GM12872 (cell line): ENCODE measurements around the gene ROBO1.

Experiments
- TF ChIP-seq, protein P1 (sequence below): IDR thresholded peaks from 3 replicates; pipeline ENCODE4 v1.5.1; 2011; ENCODE audit warnings: low read depth, mild to moderate bottlenecking, low read length, moderate library complexity; ENCODE audit not compliant: insufficient read depth

Gene ROBO1

DNA sequence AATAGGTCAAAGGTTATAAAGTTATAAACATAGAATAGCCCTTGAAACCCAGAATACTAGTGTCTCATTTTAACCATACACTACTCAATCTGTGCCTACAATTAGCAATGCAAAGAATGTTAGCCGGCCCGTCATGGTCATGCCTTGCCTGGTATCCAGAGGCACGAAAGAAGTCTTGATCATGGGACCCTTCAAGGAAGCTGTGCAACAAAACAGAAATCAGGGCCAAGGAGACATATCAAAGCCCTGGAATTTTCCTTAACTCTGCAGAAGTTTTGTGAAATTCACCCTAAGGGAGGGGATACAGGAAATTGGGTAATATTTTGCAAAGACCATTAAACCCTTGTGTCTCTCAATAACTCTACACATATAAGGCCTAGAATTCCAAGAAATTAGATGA is 482.4 kb downstream of the ROBO1 start:
- TF ChIP-seq, protein P1, sequence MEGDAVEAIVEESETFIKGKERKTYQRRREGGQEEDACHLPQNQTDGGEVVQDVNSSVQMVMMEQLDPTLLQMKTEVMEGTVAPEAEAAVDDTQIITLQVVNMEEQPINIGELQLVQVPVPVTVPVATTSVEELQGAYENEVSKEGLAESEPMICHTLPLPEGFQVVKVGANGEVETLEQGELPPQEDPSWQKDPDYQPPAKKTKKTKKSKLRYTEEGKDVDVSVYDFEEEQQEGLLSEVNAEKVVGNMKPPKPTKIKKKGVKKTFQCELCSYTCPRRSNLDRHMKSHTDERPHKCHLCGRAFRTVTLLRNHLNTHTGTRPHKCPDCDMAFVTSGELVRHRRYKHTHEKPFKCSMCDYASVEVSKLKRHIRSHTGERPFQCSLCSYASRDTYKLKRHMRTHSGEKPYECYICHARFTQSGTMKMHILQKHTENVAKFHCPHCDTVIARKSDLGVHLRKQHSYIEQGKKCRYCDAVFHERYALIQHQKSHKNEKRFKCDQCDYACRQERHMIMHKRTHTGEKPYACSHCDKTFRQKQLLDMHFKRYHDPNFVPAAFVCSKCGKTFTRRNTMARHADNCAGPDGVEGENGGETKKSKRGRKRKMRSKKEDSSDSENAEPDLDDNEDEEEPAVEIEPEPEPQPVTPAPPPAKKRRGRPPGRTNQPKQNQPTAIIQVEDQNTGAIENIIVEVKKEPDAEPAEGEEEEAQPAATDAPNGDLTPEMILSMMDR, result no peak

DNA sequence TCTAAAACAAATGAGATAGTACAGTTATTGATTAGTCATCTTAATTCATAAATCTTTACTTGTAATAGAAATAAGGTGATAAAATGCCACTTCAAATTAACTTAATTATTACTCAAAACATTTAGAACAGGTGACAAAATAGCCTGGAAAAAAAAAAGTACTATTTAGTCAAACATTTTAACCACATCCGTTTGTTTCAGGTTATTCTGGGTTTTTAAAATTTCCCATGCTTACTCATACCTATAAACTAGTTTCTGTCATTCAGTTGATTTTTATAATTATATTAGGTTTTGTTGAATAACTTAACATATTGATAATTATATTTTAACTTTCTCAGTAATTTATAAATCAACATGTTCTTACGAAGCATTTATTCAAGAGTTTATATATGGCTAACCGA is 483.0 kb downstream of the ROBO1 start:
- TF ChIP-seq, protein P1, result no peak

DNA sequence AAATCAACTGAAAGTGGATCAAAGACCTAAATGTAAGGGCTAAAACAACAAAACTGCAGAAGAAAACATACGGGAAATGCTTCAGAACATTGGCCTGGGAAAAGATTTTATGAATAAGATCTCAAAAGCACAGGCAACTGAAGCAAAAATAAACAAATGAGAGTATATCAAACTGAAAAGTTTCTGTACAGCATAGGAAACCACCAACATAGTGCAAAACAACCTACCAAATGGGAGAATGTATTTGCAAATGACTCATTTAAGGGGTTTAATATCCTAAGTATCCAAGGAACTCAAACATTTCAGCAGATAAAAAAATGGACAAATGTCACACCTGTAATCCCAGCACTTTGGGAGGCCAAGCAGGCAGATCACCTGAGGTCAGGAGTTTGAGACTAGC is 489.1 kb downstream of the ROBO1 start:
- TF ChIP-seq, protein P1, result no peak

DNA sequence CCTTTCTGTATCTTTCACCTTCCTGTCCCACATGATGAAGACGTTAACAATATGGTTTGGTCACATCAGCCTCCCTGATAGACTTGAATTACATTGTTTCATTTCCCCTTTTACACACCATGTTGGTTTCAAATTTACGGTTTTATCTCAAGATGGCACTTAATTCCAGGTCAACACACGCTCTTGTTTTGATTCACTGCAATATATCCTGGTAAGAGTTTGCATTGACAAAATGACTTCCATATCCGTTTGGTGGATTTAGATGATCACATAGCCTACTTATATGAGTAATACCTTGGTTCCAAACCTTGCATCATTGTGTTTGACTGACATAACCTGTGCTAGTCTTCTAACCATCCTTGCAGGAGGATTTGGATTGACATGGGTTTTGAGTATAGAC is 499.4 kb downstream of the ROBO1 start:
- TF ChIP-seq, protein P1, result no peak

DNA sequence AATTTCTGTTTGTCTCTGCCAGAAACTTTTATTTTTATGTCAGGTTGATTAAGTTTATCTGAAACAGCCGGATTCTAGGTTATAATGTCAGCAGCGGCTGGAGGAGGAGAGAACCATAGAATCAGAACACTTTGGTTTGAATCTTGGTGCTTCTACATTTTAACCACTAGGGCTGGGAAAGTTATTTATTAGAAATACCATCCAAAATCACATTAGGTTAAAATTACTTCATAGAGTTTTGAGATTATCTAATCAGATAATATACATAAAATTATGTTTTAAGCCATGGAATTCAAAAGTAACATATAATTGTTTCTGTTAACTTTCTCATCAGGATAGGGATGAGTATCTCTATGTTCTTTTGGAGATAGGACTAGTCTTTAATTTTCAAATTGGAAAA is 502.9 kb downstream of the ROBO1 start:
- TF ChIP-seq, protein P1, result no peak

DNA sequence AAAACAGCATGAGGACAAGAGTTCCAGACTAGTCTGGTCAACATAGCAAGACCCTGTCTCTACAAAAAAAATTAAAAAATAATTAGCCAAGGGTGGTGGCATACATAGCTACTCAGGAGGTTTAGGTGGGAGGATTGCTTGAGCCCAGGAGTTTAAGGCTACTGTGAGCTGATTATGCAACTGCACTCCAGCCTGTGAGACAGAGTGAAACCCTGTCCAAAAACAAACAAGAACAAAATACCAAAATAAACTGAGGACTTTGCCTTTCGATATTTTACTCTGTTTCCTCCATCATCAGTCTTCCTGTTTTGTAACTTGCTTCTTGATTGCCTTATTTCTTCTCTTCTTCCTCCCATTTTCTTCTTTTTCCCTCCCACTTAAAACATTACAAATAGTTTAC is 504.4 kb downstream of the ROBO1 start:
- TF ChIP-seq, protein P1, result no peak

DNA sequence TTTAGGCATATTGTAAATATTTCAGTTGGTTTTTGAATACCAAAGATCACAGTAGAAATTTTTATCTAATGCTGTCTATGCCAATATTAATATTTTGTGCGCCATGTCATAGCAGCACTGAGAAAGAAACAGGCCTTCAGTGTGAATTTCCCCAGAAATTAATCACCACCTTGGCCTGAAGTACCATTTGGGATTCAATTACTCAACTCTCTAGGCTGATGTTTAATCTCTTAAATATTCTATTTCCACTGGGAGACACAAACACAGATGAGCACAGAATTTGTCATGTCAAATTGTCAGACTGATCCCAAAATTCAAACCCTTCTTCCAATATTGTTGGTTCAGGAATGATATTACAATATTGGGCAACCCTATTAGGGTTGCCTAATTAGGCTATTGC is 509.3 kb downstream of the ROBO1 start:
- TF ChIP-seq, protein P1, result no peak

DNA sequence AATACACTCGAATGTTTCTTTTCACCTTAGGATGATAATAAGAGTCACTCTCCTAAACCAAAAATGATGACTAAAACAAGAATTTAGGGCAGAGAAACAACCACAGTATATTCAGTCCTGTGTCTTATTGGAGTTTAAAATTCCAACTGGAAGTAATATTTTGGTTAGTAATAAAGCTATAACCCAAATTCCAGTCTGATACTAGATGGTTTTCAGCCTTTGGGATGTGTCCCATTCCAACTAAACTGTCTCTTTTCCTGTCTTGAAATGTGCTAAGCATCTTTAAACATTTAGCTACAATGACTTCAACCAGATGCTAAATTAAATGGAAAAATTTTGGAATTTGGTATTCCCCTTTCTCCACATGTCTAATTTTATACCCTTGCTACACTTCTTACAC is 510.0 kb downstream of the ROBO1 start:
- TF ChIP-seq, protein P1, result no peak
